OCI-LY7 (cell line): ENCODE measurements around the gene ARHGAP21. TPM values are rescaled to one million over a fixed set of nuclear protein-coding genes. Genes with fewer than 3 reads are reported as not detected.
"Not testable (repeated sequence)": the region's sequence is repeated elsewhere in the genome, so short reads cannot be mapped to it uniquely, and the experiment has no call there.

Experiments used
- BruUV-seq: library from RNA; stranded (reverse); fragments of 400-500 nt; replicated peaks from 2 replicates; lab custom pipeline; 2021; lab: Mats Ljungman, UMichigan
- CTCF ChIA-PET: fragments of 300-600 bp; sonication (Branson Sonifier 250); formaldehyde crosslinking; loops from one replicate; lab custom pipeline; 2022; ENCODE audit warnings: antibody characterized with exemption; ENCODE audit not compliant: unreplicated experiment; lab: Charles Lee
- POLR2A ChIA-PET: fragments of 300-600 bp; sonication (Branson Sonifier 250); formaldehyde crosslinking; loops from one replicate; lab custom pipeline; 2022; ENCODE audit warnings: antibody characterized with exemption; lab: Charles Lee
- DNase-seq: peaks from one replicate; pipeline ENCODE4 v3.0.0-alpha.2; 2015; ENCODE audit warnings: low spot score
- H2AFZ ChIP-seq: fragments of 200-600 bp; sonication (generic), shearing (Covaris generic); 2 replicates; pipeline ENCODE4 v1.6.1; 2014; ENCODE audit warnings: mild to moderate bottlenecking, antibody characterized with exemption, low read length, moderate library complexity
- H3K27ac ChIP-seq: fragments of 200-600 bp; sonication (generic); 2 replicates; pipeline ENCODE4 v1.5.1; 2014; ENCODE audit warnings: mixed run types, low read depth, mild to moderate bottlenecking, moderate library complexity, low read length, inconsistent platforms; ENCODE audit not compliant: poor library complexity, severe bottlenecking
- H3K36me3 ChIP-seq: fragments of 200-600 bp; sonication (generic); 2 replicates; pipeline ENCODE4 v1.6.1; 2014; ENCODE audit warnings: mild to moderate bottlenecking, antibody characterized with exemption, low read length, moderate library complexity, mixed read lengths; ENCODE audit not compliant: insufficient read depth
- H3K4me1 ChIP-seq: fragments of 200-600 bp; sonication (generic); 2 replicates; pipeline ENCODE4 v1.5.1; 2014; ENCODE audit warnings: mild to moderate bottlenecking, low read length; ENCODE audit not compliant: insufficient read depth, poor library complexity, severe bottlenecking
- H3K4me2 ChIP-seq: fragments of 200-600 bp; sonication (generic); 2 replicates; pipeline ENCODE4 v1.6.1; 2014; ENCODE audit warnings: mild to moderate bottlenecking, low read length
- H3K4me3 ChIP-seq: fragments of 200-600 bp; sonication (generic); 2 replicates; pipeline ENCODE4 v1.5.1; 2014; ENCODE audit warnings: mild to moderate bottlenecking, low read depth, low read length; ENCODE audit not compliant: poor library complexity, severe bottlenecking
- H3K79me2 ChIP-seq: fragments of 200-600 bp; sonication (generic); 2 replicates; pipeline ENCODE4 v1.6.1; 2016; ENCODE audit warnings: low read depth, mild to moderate bottlenecking, low read length, moderate library complexity, mixed read lengths; ENCODE audit not compliant: insufficient read depth
- H3K9me2 ChIP-seq: fragments of 200-600 bp; sonication (generic); 2 replicates; pipeline ENCODE4 v1.6.1; 2016; ENCODE audit warnings: mild to moderate bottlenecking, low read length, mixed read lengths; ENCODE audit not compliant: insufficient read depth
- H3K9me3 ChIP-seq: fragments of 200-600 bp; sonication (generic); 2 replicates; pipeline ENCODE4 v1.6.1; 2014; ENCODE audit warnings: mild to moderate bottlenecking, mixed run types, low read length, mixed read lengths
- H4K20me1 ChIP-seq: fragments of 200-600 bp; sonication (generic); 2 replicates; pipeline ENCODE4 v1.6.1; 2014; ENCODE audit warnings: mild to moderate bottlenecking, antibody characterized with exemption, low read length, moderate library complexity, mixed read lengths; ENCODE audit not compliant: insufficient read depth
- EZH2phosphoT487 ChIP-seq: fragments of 200-600 bp; sonication (generic); IDR thresholded peaks from 2 replicates; pipeline ENCODE4 v1.6.1; 2018; ENCODE audit warnings: low read depth, borderline replicate concordance, mild to moderate bottlenecking, mixed run types, antibody characterized with exemption, low read length, moderate library complexity, mixed read lengths
- intact Hi-C: fragments of 100-400 bp; cut with micrococcal nuclease; formaldehyde crosslinking; loops from one replicate; pipeline ENCODE4 v1.10.0; 2022; ENCODE audit not compliant: unreplicated experiment
- total RNA-seq, 2 experiments: library from RNA; depleted of rRNA in 1 of 2; stranded (reverse); fragments of >200 nt in 1 of 2; shearing (Covaris generic) in 1 of 2; gene quantifications; 2 replicates each; pipeline ENCODE4 v1.2.3, GENCODE V29; 2014 to 2022
- TF ChIP-seq, protein P1 (sequence below): fragments of 200-600 bp; sonication (generic); conservative IDR thresholded peaks from 2 replicates; pipeline ENCODE4 v1.5.1; 2014; ENCODE audit warnings: mild to moderate bottlenecking, antibody characterized with exemption, low read length, moderate library complexity, mixed read lengths

ARHGAP21 gene
- total RNA-seq, 2 experiments from 2014 or later: 24.2 to 44.9 TPM

DNA sequence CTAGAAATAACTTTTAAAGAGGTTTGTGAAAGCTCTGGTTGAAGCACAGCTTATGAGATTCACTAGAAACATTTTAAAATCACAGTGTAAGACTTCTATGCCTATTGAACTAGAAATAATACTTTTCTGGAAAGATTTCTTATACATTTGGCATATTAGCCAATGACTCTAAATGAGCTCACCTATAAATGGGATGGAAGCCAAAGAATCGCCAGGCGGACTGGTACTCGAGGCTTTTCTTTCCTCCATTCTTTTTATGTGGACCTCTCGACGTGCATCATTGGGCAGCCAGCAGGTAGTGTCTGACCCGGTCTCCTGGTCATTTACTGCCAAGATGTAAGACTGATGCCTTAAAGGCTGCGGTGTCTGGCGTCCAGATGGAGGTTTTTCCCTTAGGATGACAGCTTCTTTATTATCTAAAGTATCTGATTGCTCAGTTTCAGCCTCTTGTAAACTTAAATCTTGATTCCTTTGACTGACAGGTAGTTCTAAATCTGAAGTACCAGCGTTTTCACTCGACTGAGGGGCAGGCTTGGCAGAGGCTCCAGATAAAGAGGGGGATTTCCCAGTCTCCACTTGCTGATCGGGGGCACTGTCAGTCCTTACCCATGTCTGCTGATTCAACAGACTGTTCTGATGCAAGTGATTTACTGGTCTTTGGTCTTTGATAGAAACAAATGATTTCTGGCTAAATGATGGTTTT is 104.2 kb downstream of the ARHGAP21 start:
- H3K4me3 ChIP-seq, DNase-seq, H3K9me2 ChIP-seq, BruUV-seq, intact Hi-C loops, H3K79me2 ChIP-seq, POLR2A ChIA-PET, H3K4me2 ChIP-seq, H4K20me1 ChIP-seq, H3K36me3 ChIP-seq, H2AFZ ChIP-seq, H3K9me3 ChIP-seq, CTCF ChIA-PET, H3K27ac ChIP-seq: not testable (repeated sequence)
- peaks cover 15% of the 10 kb centered on the region for H3K4me1 ChIP-seq

- ChIA-PET CTCF (no interaction called here), POLR2A (interaction anchor here (0.7 to 1.0 kb wide), 2 partner anchors 20 to 591 kb away, joined by 3 read pairs; no protein-coding TSS in a partner anchor)
- Histone ChIP-seq H3K4me1 (peaks cover 9% of the 10 kb centered on the region), H3K36me3 (no peaks in the 10 kb centered on the region), H3K9me2 (no peaks in the 10 kb centered on the region), H2AFZ (no peak overlapping the region), H3K4me2 (no peak overlapping the region), H3K9me3 (no peaks in the 10 kb centered on the region), H3K4me3 (no peak overlapping the region), H3K27ac (no peak overlapping the region), H4K20me1 (no peaks in the 10 kb centered on the region), H3K79me2 (no peaks in the 10 kb centered on the region)
- DNase-seq: no peak
- BruUV-seq: no TSS peak
- intact Hi-C loops: no loop called here
- no peak for TF ChIP-seq EZH2phosphoT487
- TF ChIP-seq, protein P1, sequence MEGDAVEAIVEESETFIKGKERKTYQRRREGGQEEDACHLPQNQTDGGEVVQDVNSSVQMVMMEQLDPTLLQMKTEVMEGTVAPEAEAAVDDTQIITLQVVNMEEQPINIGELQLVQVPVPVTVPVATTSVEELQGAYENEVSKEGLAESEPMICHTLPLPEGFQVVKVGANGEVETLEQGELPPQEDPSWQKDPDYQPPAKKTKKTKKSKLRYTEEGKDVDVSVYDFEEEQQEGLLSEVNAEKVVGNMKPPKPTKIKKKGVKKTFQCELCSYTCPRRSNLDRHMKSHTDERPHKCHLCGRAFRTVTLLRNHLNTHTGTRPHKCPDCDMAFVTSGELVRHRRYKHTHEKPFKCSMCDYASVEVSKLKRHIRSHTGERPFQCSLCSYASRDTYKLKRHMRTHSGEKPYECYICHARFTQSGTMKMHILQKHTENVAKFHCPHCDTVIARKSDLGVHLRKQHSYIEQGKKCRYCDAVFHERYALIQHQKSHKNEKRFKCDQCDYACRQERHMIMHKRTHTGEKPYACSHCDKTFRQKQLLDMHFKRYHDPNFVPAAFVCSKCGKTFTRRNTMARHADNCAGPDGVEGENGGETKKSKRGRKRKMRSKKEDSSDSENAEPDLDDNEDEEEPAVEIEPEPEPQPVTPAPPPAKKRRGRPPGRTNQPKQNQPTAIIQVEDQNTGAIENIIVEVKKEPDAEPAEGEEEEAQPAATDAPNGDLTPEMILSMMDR: no peak
These were observed 105.3 kb downstream of the ARHGAP21 start for GRCh38 chr10:24618401-24618800.

DNA sequence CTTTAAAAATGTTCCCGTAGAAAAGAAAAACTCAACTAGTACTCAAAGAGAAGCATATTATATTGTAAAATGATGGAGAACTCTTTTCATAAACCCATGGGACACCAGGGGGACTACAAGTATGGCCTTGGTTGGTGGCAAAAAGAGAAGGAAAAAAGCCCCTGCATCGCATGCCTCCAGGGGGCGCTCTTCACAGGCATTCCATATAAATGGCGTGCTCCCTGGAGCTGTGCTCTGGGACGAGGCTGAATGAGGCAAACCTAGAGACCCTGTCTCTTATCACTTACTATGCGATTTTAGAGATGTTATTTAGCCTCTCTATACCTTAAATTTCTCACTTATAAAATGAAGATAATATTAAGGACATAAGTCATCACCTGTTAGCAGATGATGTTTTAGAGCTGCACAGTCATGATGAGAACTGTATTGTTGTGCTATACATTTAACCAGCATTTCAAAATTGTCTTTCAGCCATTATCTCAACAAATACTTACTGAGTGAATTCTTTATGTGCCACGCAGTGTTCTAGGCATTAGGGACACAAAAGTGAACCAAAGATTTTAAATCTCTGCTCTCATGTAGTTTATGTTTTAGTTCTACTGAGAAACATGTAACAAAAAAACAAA is 105.8 kb downstream of the ARHGAP21 start:
- ChIA-PET POLR2A (interaction anchor here (0.7 to 1.0 kb wide), 2 partner anchors 19 to 592 kb away, joined by 3 read pairs; no protein-coding TSS in a partner anchor), CTCF (no interaction called here)
- intact Hi-C loops: no loop called here
- no peaks in the 10 kb centered on the region for H3K79me2 ChIP-seq
- H3K9me2 ChIP-seq: no peaks in the 10 kb centered on the region
- H3K9me3 ChIP-seq: no peaks in the 10 kb centered on the region
- BruUV-seq: no TSS peak
- peak; percentile 47 for DNase-seq
- no peaks in the 10 kb centered on the region for H3K36me3 ChIP-seq
- no peak overlapping the region for H3K4me3 ChIP-seq
- H3K4me1 ChIP-seq: peaks cover 4% of the 10 kb centered on the region
- no peak overlapping the region for H3K27ac ChIP-seq
- no peak overlapping the region for H3K4me2 ChIP-seq
- TF ChIP-seq, protein P1: peak; percentile 94
- TF ChIP-seq EZH2phosphoT487: no peak
- no peaks in the 10 kb centered on the region for H4K20me1 ChIP-seq
- H2AFZ ChIP-seq: no peak overlapping the region
